Loucy (cell line): ENCODE results near the gene IFI30.

Source experiments
- H2AFZ ChIP-seq: fragments of 200-600 bp; sonication (generic); 2 replicates; pipeline ENCODE4 v1.6.0; 2016; ENCODE audit warnings: antibody characterized with exemption, mild to moderate bottlenecking, low read length, moderate library complexity
- H3F3A ChIP-seq: fragments of 200-600 bp; 2 replicates; pipeline ENCODE4 v1.6.0; 2016; ENCODE audit warnings: antibody characterized with exemption, low read depth, mild to moderate bottlenecking
- H3K27me3 ChIP-seq: fragments of 200-600 bp; sonication (generic); 2 replicates; pipeline ENCODE4 v1.6.1; 2014; ENCODE audit warnings: low read length, mild to moderate bottlenecking; ENCODE audit not compliant: insufficient read depth, poor library complexity, severe bottlenecking
- H3K36me3 ChIP-seq: fragments of 200-600 bp; sonication (generic); 2 replicates; pipeline ENCODE4 v1.6.1; 2016; ENCODE audit warnings: low read length; ENCODE audit not compliant: insufficient read depth
- H3K4me1 ChIP-seq: fragments of 200-600 bp; sonication (generic); 2 replicates; pipeline ENCODE4 v1.5.1; 2014; ENCODE audit warnings: low read length, mild to moderate bottlenecking; ENCODE audit not compliant: insufficient read depth, poor library complexity, severe bottlenecking
- H3K4me2 ChIP-seq: fragments of 200-600 bp; sonication (generic); 2 replicates; pipeline ENCODE4 v1.6.0; 2014; ENCODE audit warnings: antibody characterized with exemption, low read length, low read depth, mild to moderate bottlenecking; ENCODE audit not compliant: poor library complexity, severe bottlenecking
- H3K4me3 ChIP-seq: fragments of 200-600 bp; sonication (generic); 2 replicates; pipeline ENCODE4 v1.5.1; 2014; ENCODE audit warnings: low read length, mild to moderate bottlenecking, mixed read lengths; ENCODE audit not compliant: poor library complexity, severe bottlenecking
- H3K79me2 ChIP-seq: fragments of 200-600 bp; sonication (generic); 2 replicates; pipeline ENCODE4 v1.6.1; 2014; ENCODE audit warnings: low read length; ENCODE audit not compliant: insufficient read depth
- H3K9ac ChIP-seq: fragments of 200-600 bp; sonication (generic); 2 replicates; pipeline ENCODE4 v1.6.0; 2014; ENCODE audit warnings: mild to moderate bottlenecking, low read depth, low read length, moderate library complexity; ENCODE audit not compliant: poor library complexity, severe bottlenecking
- H3K9me2 ChIP-seq: fragments of 200-600 bp; sonication (generic); replicated peaks from 2 replicates; pipeline ENCODE4 v1.6.1; 2016; ENCODE audit warnings: low read depth, low read length, mixed read lengths
- H3K9me3 ChIP-seq: fragments of 200-600 bp; sonication (generic); 2 replicates; pipeline ENCODE4 v1.6.1; 2014; ENCODE audit warnings: mild to moderate bottlenecking, antibody characterized with exemption, low read length, low read depth; ENCODE audit not compliant: insufficient read depth
- H4K20me1 ChIP-seq: fragments of 200-600 bp; sonication (generic); 2 replicates; pipeline ENCODE4 v1.6.0; 2014; ENCODE audit warnings: antibody characterized with exemption, low read length, mild to moderate bottlenecking; ENCODE audit not compliant: insufficient read depth, poor library complexity, severe bottlenecking
- CTCF ChIP-seq: fragments of 200-600 bp; sonication (generic); conservative IDR thresholded peaks from 2 replicates; pipeline ENCODE4 v1.5.1; 2014; ENCODE audit warnings: mild to moderate bottlenecking, antibody characterized with exemption, low read length
- EZH2phosphoT487 ChIP-seq: fragments of 200-600 bp; IDR thresholded peaks from 2 replicates; pipeline ENCODE4 v1.6.1; 2018; ENCODE audit warnings: antibody characterized with exemption, mild to moderate bottlenecking, moderate library complexity, borderline replicate concordance

Gene IFI30

DNA sequence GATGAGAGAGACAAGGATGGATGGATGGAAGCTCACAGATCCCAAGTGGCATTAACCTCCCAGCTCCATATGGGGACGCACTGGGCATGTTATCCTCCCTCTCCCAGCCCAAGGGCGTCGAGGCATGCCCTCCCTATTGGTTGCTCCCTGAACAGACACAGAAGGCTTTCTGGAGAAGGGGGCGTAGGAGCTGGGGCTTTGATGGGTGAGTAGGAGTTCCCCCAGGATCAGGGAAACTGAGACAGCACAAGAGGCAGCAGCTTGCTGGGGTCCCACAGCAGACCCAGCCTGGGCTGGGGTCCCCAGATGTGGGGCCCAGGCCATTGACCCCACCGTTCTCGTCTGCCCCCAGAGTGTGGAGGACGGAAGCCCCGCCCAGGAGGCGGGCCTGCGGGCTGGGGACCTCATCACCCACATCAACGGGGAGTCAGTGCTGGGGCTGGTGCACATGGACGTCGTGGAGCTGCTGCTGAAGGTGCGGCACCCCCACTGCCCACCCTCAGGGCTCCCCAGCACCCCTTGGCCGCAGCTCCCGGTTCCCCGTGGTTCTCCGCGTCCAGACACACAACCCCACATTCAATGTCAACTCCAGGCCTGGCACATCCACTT, 28.1 kb upstream of the IFI30 start:
- TF ChIP-seq EZH2phosphoT487 (no peak), CTCF (no peak)
- Histone ChIP-seq H3K4me3 (no peak overlapping the region), H3K27me3 (no peaks in the 10 kb centered on the region), H3K36me3 (no peaks in the 10 kb centered on the region), H2AFZ (no peak overlapping the region), H3K4me2 (no peak overlapping the region), H3K9ac (no peak overlapping the region), H3K9me3 (no peaks in the 10 kb centered on the region), H3K79me2 (no peaks in the 10 kb centered on the region), H3K4me1 (no peaks in the 10 kb centered on the region), H3F3A (no peaks in the 10 kb centered on the region), H3K9me2 (no peaks in the 10 kb centered on the region), H4K20me1 (no peaks in the 10 kb centered on the region)

DNA sequence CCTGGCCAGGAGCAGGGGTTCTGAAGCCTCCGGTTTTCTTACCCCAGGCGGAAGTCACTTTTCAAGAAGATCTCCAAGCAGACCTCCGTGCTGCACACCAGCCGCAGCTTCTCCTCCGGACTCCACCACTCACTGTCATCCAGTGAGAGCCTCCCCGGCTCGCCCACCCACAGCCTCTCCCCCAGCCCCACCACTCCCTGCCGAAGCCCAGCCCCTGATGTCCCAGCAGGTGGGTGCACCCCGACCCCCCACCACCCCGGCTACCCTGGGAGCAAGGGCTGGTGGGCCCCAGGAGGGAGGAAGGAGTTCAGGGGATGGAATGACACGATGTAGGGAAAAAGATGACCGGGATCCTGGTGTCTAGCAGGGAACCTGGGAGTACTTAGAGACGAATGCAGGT, 26.2 kb upstream of the IFI30 start:
- peaks cover 4% of the 10 kb centered on the region; the same call in 1 of the 2 replicates for H3F3A ChIP-seq
- no peaks in the 10 kb centered on the region for H3K9me3 ChIP-seq
- H3K4me2 ChIP-seq = no peak overlapping the region
- no peaks in the 10 kb centered on the region for H3K79me2 ChIP-seq
- no peaks in the 10 kb centered on the region for H3K27me3 ChIP-seq
- no peaks in the 10 kb centered on the region for H3K36me3 ChIP-seq
- no peak overlapping the region for H2AFZ ChIP-seq
- no peak overlapping the region for H3K9ac ChIP-seq
- H3K4me1 ChIP-seq = peaks cover 9% of the 10 kb centered on the region
- TF ChIP-seq CTCF (no peak), EZH2phosphoT487 (no peak)
- no peak overlapping the region for H3K4me3 ChIP-seq
- no peaks in the 10 kb centered on the region for H3K9me2 ChIP-seq
- no peaks in the 10 kb centered on the region for H4K20me1 ChIP-seq

DNA sequence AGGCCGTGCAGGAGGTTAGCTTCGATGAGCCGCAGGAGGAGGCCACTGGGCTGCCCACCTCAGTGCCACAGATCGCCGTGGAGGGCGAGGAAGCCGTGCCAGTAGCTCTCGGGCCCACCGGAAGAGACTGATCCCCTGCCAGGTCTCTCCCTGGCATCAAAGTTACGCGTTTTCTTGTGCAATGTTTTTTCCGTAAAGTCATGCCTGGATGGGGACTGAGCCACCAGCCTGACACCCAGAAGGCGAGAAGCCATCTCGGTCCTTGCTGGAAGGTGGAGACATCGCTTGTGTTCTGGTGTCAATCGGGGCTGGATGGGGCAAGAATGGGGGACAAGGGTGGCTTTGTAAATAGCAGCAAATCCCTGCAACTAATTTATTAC, 24.0 kb upstream of the IFI30 start:
- no peaks in the 10 kb centered on the region for H3K36me3 ChIP-seq
- peaks cover 17% of the 10 kb centered on the region for H3K4me1 ChIP-seq
- no peak overlapping the region for H2AFZ ChIP-seq
- no peaks in the 10 kb centered on the region for H3K27me3 ChIP-seq
- H3K9ac ChIP-seq = no peak overlapping the region
- H3K9me2 ChIP-seq = no peaks in the 10 kb centered on the region
- H3K4me2 ChIP-seq = no peak overlapping the region
- H3F3A ChIP-seq = peaks cover 6% of the 10 kb centered on the region; the same call in 1 of the 2 replicates
- H3K79me2 ChIP-seq = peaks cover 14% of the 10 kb centered on the region; the same call in 1 of the 2 replicates
- TF ChIP-seq EZH2phosphoT487 (no peak), CTCF (no peak)
- H4K20me1 ChIP-seq = peaks cover 12% of the 10 kb centered on the region
- H3K4me3 ChIP-seq = no peak overlapping the region
- H3K9me3 ChIP-seq = no peaks in the 10 kb centered on the region
